Breast epithelium (tissue), 3 donors: Measurements from ENCODE around the gene ETS1.

ENCODE experiments used
- POLR2AphosphoS5 ChIP-seq, 3 donors: sonication (generic); formaldehyde crosslinking; IDR thresholded peaks; one replicate each; pipeline ENCODE4 v1.6.1; 2017; ENCODE audit warnings: antibody characterized with exemption in 3 of 3
- TF ChIP-seq, protein P1 (sequence below), 3 donors: fragments of 450-650 bp; IDR thresholded peaks; one replicate each; pipeline ENCODE4 v1.5.1; 2016 to 2017; ENCODE audit warnings: antibody characterized with exemption in 3 of 3, mild to moderate bottlenecking in 3 of 3, moderate library complexity in 3 of 3

DNA sequence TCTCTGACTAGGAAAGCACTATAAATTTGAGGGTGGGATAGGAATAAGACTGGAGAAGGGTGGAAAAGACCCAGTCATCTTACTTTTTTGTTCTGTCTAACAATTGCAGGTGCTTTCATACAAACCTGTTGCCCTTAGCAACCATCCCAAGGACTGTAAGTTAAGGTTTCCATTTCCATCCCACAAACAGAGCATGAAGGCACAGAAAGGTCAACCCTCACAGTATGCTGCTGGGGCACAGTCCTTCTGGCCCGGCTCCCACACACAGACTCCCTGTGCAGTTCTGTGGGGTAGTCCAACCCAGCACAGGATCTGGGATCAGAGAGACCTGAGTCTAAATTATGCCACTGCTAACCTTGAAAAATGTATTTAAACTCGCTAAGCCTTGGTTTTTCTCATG, 38.4 kb upstream of the ETS1 start:
- TF ChIP-seq, protein P1, sequence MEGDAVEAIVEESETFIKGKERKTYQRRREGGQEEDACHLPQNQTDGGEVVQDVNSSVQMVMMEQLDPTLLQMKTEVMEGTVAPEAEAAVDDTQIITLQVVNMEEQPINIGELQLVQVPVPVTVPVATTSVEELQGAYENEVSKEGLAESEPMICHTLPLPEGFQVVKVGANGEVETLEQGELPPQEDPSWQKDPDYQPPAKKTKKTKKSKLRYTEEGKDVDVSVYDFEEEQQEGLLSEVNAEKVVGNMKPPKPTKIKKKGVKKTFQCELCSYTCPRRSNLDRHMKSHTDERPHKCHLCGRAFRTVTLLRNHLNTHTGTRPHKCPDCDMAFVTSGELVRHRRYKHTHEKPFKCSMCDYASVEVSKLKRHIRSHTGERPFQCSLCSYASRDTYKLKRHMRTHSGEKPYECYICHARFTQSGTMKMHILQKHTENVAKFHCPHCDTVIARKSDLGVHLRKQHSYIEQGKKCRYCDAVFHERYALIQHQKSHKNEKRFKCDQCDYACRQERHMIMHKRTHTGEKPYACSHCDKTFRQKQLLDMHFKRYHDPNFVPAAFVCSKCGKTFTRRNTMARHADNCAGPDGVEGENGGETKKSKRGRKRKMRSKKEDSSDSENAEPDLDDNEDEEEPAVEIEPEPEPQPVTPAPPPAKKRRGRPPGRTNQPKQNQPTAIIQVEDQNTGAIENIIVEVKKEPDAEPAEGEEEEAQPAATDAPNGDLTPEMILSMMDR (IDR thresholded peaks at IDR 0.05): no peak
- TF ChIP-seq POLR2AphosphoS5 (IDR thresholded peaks at IDR 0.05): no peak
